NK-92 (cell line): ENCODE data around the gene SPDYE17.
"Not testable (repeated sequence)": the region's sequence is repeated elsewhere in the genome, so short reads cannot be mapped to it uniquely, and the experiment has no call there.

Experiments
- DNase-seq: peaks from one replicate; lab custom pipeline; 2025; ENCODE audit not compliant: unreplicated experiment; lab: John Stamatoyannopoulos, UW

The SPDYE17 gene

DNA sequence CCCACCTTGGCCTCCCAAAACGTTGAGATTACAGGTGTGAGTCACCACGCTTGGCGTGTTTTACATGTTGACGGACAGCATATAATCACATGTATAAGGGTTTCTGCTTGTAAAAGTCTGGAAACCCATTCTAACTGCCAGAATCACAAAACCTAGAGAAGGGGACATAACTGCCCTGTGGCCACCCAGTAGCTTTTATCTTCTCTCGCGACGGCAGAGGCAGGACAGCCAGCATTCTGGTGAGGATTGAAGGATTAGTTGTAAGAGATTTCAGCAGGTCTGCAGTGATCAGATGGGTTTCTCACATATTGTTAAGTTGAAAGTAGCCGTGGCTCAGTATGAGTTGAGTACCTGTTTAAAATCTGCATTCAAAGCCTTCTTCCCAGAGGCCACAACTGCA, 59.8 kb downstream of the SPDYE17 start:
- DNase-seq: not testable (repeated sequence)
